Uterus (tissue), 4 donors: Measurements from ENCODE around the gene HLA-DPB1. TPM values are rescaled to one million over a fixed set of nuclear protein-coding genes. Genes with fewer than 3 reads are reported as not detected.
"Not testable (repeated sequence)": the region's sequence is repeated elsewhere in the genome, so short reads cannot be mapped to it uniquely, and the experiment has no call there.

Source experiments
- DNase-seq, 2 donors: peaks; one replicate each; pipeline ENCODE4 v3.0.0-alpha.2; 2019 to 2020
- H3K27ac ChIP-seq, 2 donors: fragments of 200-600 bp; sonication (generic); 1 replicate in 1 of 2; 2 replicates in 1 of 2; pipeline ENCODE4 v1.5.1; 2016 to 2018
- H3K27me3 ChIP-seq, 2 donors: fragments of 200-600 bp; sonication (generic); one replicate each; pipeline ENCODE4 v1.5.1; 2018 to 2019; ENCODE audit warnings: control low read depth in 1 of 2
- H3K36me3 ChIP-seq, 2 donors: fragments of 200-600 bp; sonication (generic); one replicate each; pipeline ENCODE4 v1.5.1; 2019; ENCODE audit warnings: control low read depth in 1 of 2
- H3K4me1 ChIP-seq, 2 donors: fragments of 200-600 bp; sonication (generic); one replicate each; pipeline ENCODE4 v1.5.1; 2018 to 2019; ENCODE audit warnings: control low read depth in 1 of 2
- H3K4me3 ChIP-seq, 2 donors: fragments of 200-600 bp; sonication (generic); 1 replicate in 1 of 2; 2 replicates in 1 of 2; pipeline ENCODE4 v1.5.1; 2018 to 2019; ENCODE audit warnings: mild to moderate bottlenecking in 1 of 2
- H3K9me3 ChIP-seq, 2 donors: fragments of 200-600 bp; sonication (generic); one replicate each; pipeline ENCODE4 v1.5.1; 2019; ENCODE audit warnings: control low read depth in 1 of 2
- POLR2A ChIP-seq, 2 donors: fragments of 450-650 bp; IDR thresholded peaks; one replicate each; pipeline ENCODE4 v1.6.1; 2016; ENCODE audit warnings: antibody characterized with exemption in 2 of 2, mild to moderate bottlenecking in 1 of 2, moderate library complexity in 1 of 2
- intact Hi-C: fragments of 100-400 bp; cut with DNase I; formaldehyde crosslinking; loops from one replicate; pipeline ENCODE4 v1.15.1; 2023; ENCODE audit warnings: low total_unique reads
- total RNA-seq, 4 donors: library from RNA; depleted of rRNA in 3 of 4; stranded (reverse); fragments of >200 nt in 3 of 4; gene quantifications; one replicate each; pipeline versions ENCODE4 v1.1.0 to v1.2.4, GENCODE V29; 2014 to 2023
- TF ChIP-seq, protein P1 (sequence below), 4 experiments: fragments of 200-600 bp in 2 of 4; fragments of 450-650 bp in 2 of 4; sonication (generic) in 2 of 4; IDR thresholded peaks; one replicate each; pipeline ENCODE4 v1.5.1; 2016 to 2019; ENCODE audit warnings: antibody characterized with exemption in 4 of 4, mild to moderate bottlenecking in 2 of 4, moderate library complexity in 1 of 4
- donor health status: DM: yes; HTN: yes; CAD: no.

The HLA-DPB1 gene
- total RNA-seq, 4 donors from 2014 or later: 19.8 to 108 (median 43.6) TPM

- Histone ChIP-seq H3K36me3 (no peaks in the 10 kb centered on the region), H3K27me3 (no peaks in the 10 kb centered on the region), H3K4me1 (no peaks in the 10 kb centered on the region), H3K4me3 (no peak overlapping the region), H3K9me3 (no peaks in the 10 kb centered on the region), H3K27ac (no peak overlapping the region)
- DNase-seq: no peak
- intact Hi-C loops: no loop called here
- TF ChIP-seq, protein P1, sequence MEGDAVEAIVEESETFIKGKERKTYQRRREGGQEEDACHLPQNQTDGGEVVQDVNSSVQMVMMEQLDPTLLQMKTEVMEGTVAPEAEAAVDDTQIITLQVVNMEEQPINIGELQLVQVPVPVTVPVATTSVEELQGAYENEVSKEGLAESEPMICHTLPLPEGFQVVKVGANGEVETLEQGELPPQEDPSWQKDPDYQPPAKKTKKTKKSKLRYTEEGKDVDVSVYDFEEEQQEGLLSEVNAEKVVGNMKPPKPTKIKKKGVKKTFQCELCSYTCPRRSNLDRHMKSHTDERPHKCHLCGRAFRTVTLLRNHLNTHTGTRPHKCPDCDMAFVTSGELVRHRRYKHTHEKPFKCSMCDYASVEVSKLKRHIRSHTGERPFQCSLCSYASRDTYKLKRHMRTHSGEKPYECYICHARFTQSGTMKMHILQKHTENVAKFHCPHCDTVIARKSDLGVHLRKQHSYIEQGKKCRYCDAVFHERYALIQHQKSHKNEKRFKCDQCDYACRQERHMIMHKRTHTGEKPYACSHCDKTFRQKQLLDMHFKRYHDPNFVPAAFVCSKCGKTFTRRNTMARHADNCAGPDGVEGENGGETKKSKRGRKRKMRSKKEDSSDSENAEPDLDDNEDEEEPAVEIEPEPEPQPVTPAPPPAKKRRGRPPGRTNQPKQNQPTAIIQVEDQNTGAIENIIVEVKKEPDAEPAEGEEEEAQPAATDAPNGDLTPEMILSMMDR (IDR thresholded peaks at IDR 0.05): no peak
- no peak for TF ChIP-seq POLR2A (IDR thresholded peaks at IDR 0.05)
Measured at GRCh38 chr6:33052627-33053026, 23.2 kb upstream of the HLA-DPB1 start.

GRCh38 chr6:33053230-33053629 lies 22.6 kb upstream of the HLA-DPB1 start:
- H3K27me3 ChIP-seq: no peaks in the 10 kb centered on the region
- H3K9me3 ChIP-seq: no peaks in the 10 kb centered on the region
- intact Hi-C loops: no loop called here
- H3K27ac ChIP-seq: no peak overlapping the region
- no peak for DNase-seq
- no peak overlapping the region for H3K4me3 ChIP-seq
- no peaks in the 10 kb centered on the region for H3K36me3 ChIP-seq
- TF ChIP-seq POLR2A (IDR thresholded peaks at IDR 0.05): no peak
- TF ChIP-seq, protein P1 (IDR thresholded peaks at IDR 0.05): no peak
- no peaks in the 10 kb centered on the region for H3K4me1 ChIP-seq

DNA sequence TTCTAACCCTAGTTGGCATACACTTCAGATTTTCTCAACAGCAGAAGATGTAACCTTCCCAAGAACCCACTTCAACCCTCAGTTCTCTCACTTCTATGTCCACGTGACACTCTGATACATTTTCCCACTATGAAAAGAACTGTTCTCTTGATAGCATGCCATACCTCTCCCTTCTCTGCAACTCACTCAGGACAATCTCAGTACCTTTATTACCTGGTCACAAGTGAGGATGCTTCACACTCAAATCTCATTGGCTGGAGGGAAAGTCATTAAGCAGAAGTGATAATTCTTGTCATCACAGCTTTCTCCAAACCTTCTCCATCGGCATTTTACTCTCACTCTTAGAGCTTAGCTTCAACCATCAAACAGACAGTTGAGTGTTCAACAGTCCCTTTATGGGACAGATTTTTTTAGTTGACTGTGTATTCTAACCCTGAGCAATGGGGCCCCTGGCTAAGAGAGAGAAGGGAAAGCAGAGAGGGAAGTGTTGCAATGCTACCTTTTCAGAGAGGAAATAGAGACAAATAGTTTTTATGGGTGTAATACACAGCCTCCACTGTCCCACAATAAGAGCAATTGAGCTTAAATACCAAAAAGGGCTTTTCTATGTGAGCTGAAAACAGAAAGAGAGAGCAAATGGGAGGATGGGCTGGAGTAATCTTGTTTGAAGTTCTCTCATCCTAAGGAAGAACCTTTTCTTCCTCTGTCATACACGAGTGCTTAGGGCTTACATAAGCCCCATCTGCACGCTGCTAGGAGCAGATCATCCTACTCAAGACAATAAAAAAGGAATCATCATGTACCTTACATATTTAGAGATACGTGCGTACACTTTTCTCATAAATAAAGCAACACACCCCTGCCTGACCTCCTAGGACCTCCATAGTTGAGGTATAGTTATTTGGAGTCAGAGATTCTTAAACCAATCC lies 18.3 kb upstream of the HLA-DPB1 start:
- TF ChIP-seq, protein P1 (IDR thresholded peaks at IDR 0.05): no peak
- TF ChIP-seq POLR2A (IDR thresholded peaks at IDR 0.05): no peak
- no peaks in the 10 kb centered on the region for H3K9me3 ChIP-seq
- no peak for DNase-seq
- no peaks in the 10 kb centered on the region for H3K27me3 ChIP-seq
- H3K4me1 ChIP-seq: no peaks in the 10 kb centered on the region
- intact Hi-C loops: no loop called here
- H3K27ac ChIP-seq: no peak overlapping the region
- no peak overlapping the region for H3K4me3 ChIP-seq
- H3K36me3 ChIP-seq: no peaks in the 10 kb centered on the region

- Histone ChIP-seq H3K27ac (no peak overlapping the region), H3K9me3 (no peaks in the 10 kb centered on the region), H3K4me1 (no peaks in the 10 kb centered on the region), H3K27me3 (no peaks in the 10 kb centered on the region), H3K4me3 (no peak overlapping the region), H3K36me3 (no peaks in the 10 kb centered on the region)
- no peak for TF ChIP-seq POLR2A (IDR thresholded peaks at IDR 0.05)
- TF ChIP-seq, protein P1 (IDR thresholded peaks at IDR 0.05): no peak
- no peak for DNase-seq
- intact Hi-C loops: no loop called here
Measured at GRCh38 chr6:33061987-33062386, 13.8 kb upstream of the HLA-DPB1 start.

- H3K36me3 ChIP-seq, H3K27ac ChIP-seq, intact Hi-C loops, DNase-seq, H3K4me1 ChIP-seq, H3K27me3 ChIP-seq, H3K4me3 ChIP-seq, H3K9me3 ChIP-seq: not testable (repeated sequence)
Measured at GRCh38 chr6:33063435-33063834, 12.4 kb upstream of the HLA-DPB1 start.
